Right ventricle myocardium superior (tissue), 1 donor: ENCODE measurements around the gene COX8C. TPM values are rescaled to one million over a fixed set of nuclear protein-coding genes. Genes with fewer than 3 reads are reported as not detected.

Experiments used
- ATAC-seq: fragments of 200-7000 bp; cut with Tn5 transposase; one replicate; pipeline ENCODE4 v1.9.1; 2020; ENCODE audit warnings: mild to moderate bottlenecking; ENCODE audit not compliant: poor library complexity
- DNase-seq: peaks from one replicate; pipeline ENCODE4 v3.0.0-alpha.2; 2020
- intact Hi-C: fragments of 100-400 bp; cut with DNase I; formaldehyde crosslinking; loops from one replicate; pipeline ENCODE4 v1.11.2; 2022
- long read RNA-seq: library from polyadenylated mRNA; unstranded; transcript quantifications from one replicate; pipeline ENCODE4 v2.0.0, GENCODE V29; 2021
- total RNA-seq: library from RNA; stranded (reverse); fragmentation: NEBNext Ultra II Directional; extraction: Animal tissue kit (Norgen Biotek cat#: 25700); gene quantifications from one replicate; pipeline ENCODE4 v1.2.1, GENCODE V29; 2021
- donor health status: DM: no; HTN: yes; CAD: no; lungs with severe emphysema.

Gene COX8C
- total RNA-seq: 0.94 TPM
- long read RNA-seq: 0 reads

GRCh38 chr14:93346926-93347721 lies at the start of gene COX8C:
Gene COX8C (plus strand): TSS chr14:93347182. CDS start chr14:93347269, 87 bp downstream.
- no peak for DNase-seq
- intact Hi-C loops: no loop called here
- ATAC-seq: no peak

- ATAC-seq: no peak
- intact Hi-C loops: no loop called here
- DNase-seq: no peak
These were observed 47.6 kb upstream of the COX8C start for GRCh38 chr14:93299416-93299815.

- no peak for ATAC-seq
- intact Hi-C loops: no loop called here
- no peak for DNase-seq
These were observed 47.1 kb upstream of the COX8C start for GRCh38 chr14:93299866-93300265.

- no peak for ATAC-seq
- DNase-seq: no peak
- intact Hi-C loops: no loop called here
These were observed 45.0 kb upstream of the COX8C start for GRCh38 chr14:93301821-93302447.

GRCh38 chr14:93302688-93303581 lies 44.0 kb upstream of the COX8C start:
- DNase-seq (no peak), ATAC-seq (no peak)
- intact Hi-C loops: no loop called here

- intact Hi-C loops: no loop called here
- DNase-seq (peak; percentile 50), ATAC-seq (peak; percentile 81)
These were observed 43.3 kb upstream of the COX8C start for GRCh38 chr14:93303659-93304058.

GRCh38 chr14:93304771-93305170 lies 42.2 kb upstream of the COX8C start:
- DNase-seq (no peak), ATAC-seq (no peak)
- intact Hi-C loops: no loop called here

GRCh38 chr14:93305725-93306418 lies 41.1 kb upstream of the COX8C start:
- DNase-seq (no peak), ATAC-seq (no peak)
- intact Hi-C loops: no loop called here

- ATAC-seq (no peak), DNase-seq (no peak)
- intact Hi-C loops: no loop called here
These were observed 40.2 kb upstream of the COX8C start for GRCh38 chr14:93306812-93307211.

- ATAC-seq (no peak), DNase-seq (no peak)
- intact Hi-C loops: no loop called here
These were observed 38.2 kb upstream of the COX8C start for GRCh38 chr14:93308686-93309345.

GRCh38 chr14:93309427-93309966 lies 37.5 kb upstream of the COX8C start:
- ATAC-seq: no peak
- DNase-seq: no peak
- intact Hi-C loops: no loop called here

- intact Hi-C loops: no loop called here
- DNase-seq (no peak), ATAC-seq (no peak)
These were observed 35.9 kb upstream of the COX8C start for GRCh38 chr14:93311082-93311481.

GRCh38 chr14:93315575-93315974 lies 31.4 kb upstream of the COX8C start:
- intact Hi-C loops: no loop called here
- no peak for ATAC-seq
- no peak for DNase-seq

- intact Hi-C loops: no loop called here
- ATAC-seq: no peak
- no peak for DNase-seq
These were observed 30.3 kb upstream of the COX8C start for GRCh38 chr14:93316716-93317115.

- no peak for DNase-seq
- ATAC-seq: peak; percentile 24
- intact Hi-C loops: no loop called here
These were observed 29.6 kb upstream of the COX8C start for GRCh38 chr14:93317210-93317874.

GRCh38 chr14:93317875-93318807 lies 28.8 kb upstream of the COX8C start:
- DNase-seq (no peak), ATAC-seq (peak; percentile 36)
- intact Hi-C loops: no loop called here

GRCh38 chr14:93318927-93319326 lies 28.1 kb upstream of the COX8C start:
- intact Hi-C loops: no loop called here
- no peak for ATAC-seq
- DNase-seq: no peak
